ENCODE data around the gene TAC4.

TAC4 gene

GRCh38 chr17:49848019-49848473 is at the start of gene TAC4:
Gene TAC4, minus strand, starts transcription at chr17:49848069. Its CDS starts 52 bp downstream, at chr17:49848017.
- no peak for DNase-seq

- no peak for DNase-seq
Observed at GRCh38 chr17:49896860-49897259, 49.0 kb upstream of the TAC4 start.

- no peak for DNase-seq
Observed at GRCh38 chr17:49896222-49896621, 48.4 kb upstream of the TAC4 start.

- DNase-seq, result no peak
Observed at GRCh38 chr17:49895812-49896211, 47.9 kb upstream of the TAC4 start.

GRCh38 chr17:49894761-49895160 is 46.9 kb upstream of the TAC4 start:
- DNase-seq, result no peak

- DNase-seq, result no peak
Observed at GRCh38 chr17:49891694-49892389, 44.0 kb upstream of the TAC4 start.

- DNase-seq, result no peak
Observed at GRCh38 chr17:49891271-49891670, 43.4 kb upstream of the TAC4 start.

- no peak for DNase-seq
Observed at GRCh38 chr17:49890852-49891251, 43.0 kb upstream of the TAC4 start.

- no peak for DNase-seq
Observed at GRCh38 chr17:49890077-49890821, 42.4 kb upstream of the TAC4 start.

- no peak for DNase-seq
Observed at GRCh38 chr17:49889500-49889899, 41.6 kb upstream of the TAC4 start.

- no peak for DNase-seq
Observed at GRCh38 chr17:49887744-49888360, 40.0 kb upstream of the TAC4 start.

GRCh38 chr17:49887086-49887743 is 39.3 kb upstream of the TAC4 start:
- DNase-seq, result no peak

- no peak for DNase-seq
Observed at GRCh38 chr17:49886036-49886435, 38.2 kb upstream of the TAC4 start.

- DNase-seq, result no peak
Observed at GRCh38 chr17:49882434-49882833, 34.6 kb upstream of the TAC4 start.

- no peak for DNase-seq
Observed at GRCh38 chr17:49881054-49881402, 33.2 kb upstream of the TAC4 start.

GRCh38 chr17:49880291-49881053 is 32.6 kb upstream of the TAC4 start:
- peak; percentile 21 to 46 for DNase-seq

- DNase-seq, result no peak
Observed at GRCh38 chr17:49878931-49879904, 31.3 kb upstream of the TAC4 start.

- DNase-seq, result no peak
Observed at GRCh38 chr17:49875685-49876084, 27.8 kb upstream of the TAC4 start.

GRCh38 chr17:49874911-49875310 is 27.0 kb upstream of the TAC4 start:
- no peak for DNase-seq

- no peak for DNase-seq
Observed at GRCh38 chr17:49873926-49874325, 26.1 kb upstream of the TAC4 start.

GRCh38 chr17:49873466-49873865 is 25.6 kb upstream of the TAC4 start:
- DNase-seq, result no peak
